A673 (cell line): ENCODE results near the gene THADA. TPM values are rescaled to one million over a fixed set of nuclear protein-coding genes. Genes with fewer than 3 reads are reported as not detected.

Experiments
- BruUV-seq: library from RNA; stranded (reverse); fragments of 400-500 nt; replicated peaks from 2 replicates; lab custom pipeline; 2021; lab: Mats Ljungman, UMichigan
- CTCF ChIA-PET: fragments of 300-600 bp; sonication (Branson Sonifier 250); formaldehyde crosslinking; loops from one replicate; lab custom pipeline; 2022; ENCODE audit warnings: antibody characterized with exemption; lab: Charles Lee
- POLR2A ChIA-PET: fragments of 300-600 bp; sonication (Branson Sonifier 250); formaldehyde crosslinking; loops from one replicate; lab custom pipeline; 2022; ENCODE audit warnings: antibody characterized with exemption; ENCODE audit not compliant: low non-redundant PET; lab: Charles Lee
- DNase-seq: peaks from one replicate; pipeline ENCODE4 v3.0.0-alpha.2; 2015; ENCODE audit warnings: low spot score
- H3K27ac ChIP-seq: fragments of 200-600 bp; sonication (generic); 2 replicates; pipeline ENCODE4 v1.5.1; 2016; ENCODE audit warnings: mixed run types, low read depth, mild to moderate bottlenecking, mixed read lengths, antibody characterized with exemption, low read length; ENCODE audit not compliant: poor library complexity, severe bottlenecking
- H3K27me3 ChIP-seq: fragments of 200-600 bp; sonication (generic); replicated peaks from 2 replicates; pipeline ENCODE4 v1.6.1; 2017; ENCODE audit warnings: mixed run types, low read depth, mild to moderate bottlenecking, mixed read lengths, antibody characterized with exemption, low read length; ENCODE audit not compliant: insufficient read depth, poor library complexity
- H3K36me3 ChIP-seq: fragments of 200-600 bp; sonication (generic); 2 replicates; pipeline ENCODE4 v1.6.1; 2016; ENCODE audit warnings: mixed run types, mild to moderate bottlenecking, mixed read lengths, antibody characterized with exemption, low read length; ENCODE audit not compliant: insufficient read depth, poor library complexity, severe bottlenecking
- H3K4me1 ChIP-seq: fragments of 200-600 bp; sonication (generic); 2 replicates; pipeline ENCODE4 v1.6.1; 2017; ENCODE audit warnings: mixed run types, mild to moderate bottlenecking, mixed read lengths, antibody characterized with exemption, low read length; ENCODE audit not compliant: insufficient read depth, poor library complexity, severe bottlenecking
- H3K4me3 ChIP-seq: fragments of 200-600 bp; sonication (generic); 2 replicates; pipeline ENCODE4 v1.5.1; 2016; ENCODE audit warnings: low read depth, mixed run types, mild to moderate bottlenecking, mixed read lengths, low read length; ENCODE audit not compliant: poor library complexity, severe bottlenecking
- H3K9me3 ChIP-seq: fragments of 200-600 bp; sonication (generic); 2 replicates; pipeline ENCODE4 v1.6.1; 2016; ENCODE audit warnings: mixed run types, low read depth, mild to moderate bottlenecking, mixed read lengths, antibody characterized with exemption, low read length; ENCODE audit not compliant: poor library complexity, severe bottlenecking
- EZH2 ChIP-seq: fragments of 200-600 bp; sonication (generic); IDR thresholded peaks from 2 replicates; pipeline ENCODE4 v1.6.1; 2017; ENCODE audit warnings: borderline replicate concordance, low read depth, mild to moderate bottlenecking, mixed read lengths, antibody characterized with exemption, low read length; ENCODE audit not compliant: poor library complexity, severe bottlenecking
- intact Hi-C: fragments of 100-400 bp; cut with micrococcal nuclease; formaldehyde crosslinking; loops from one replicate; pipeline ENCODE4 v1.10.0; 2022; ENCODE audit not compliant: unreplicated experiment
- total RNA-seq: library from RNA; stranded (reverse); gene quantifications from 2 replicates; pipeline ENCODE4 v1.2.3, GENCODE V29; 2021
- TF ChIP-seq, protein P1 (sequence below): fragments of 300-800, 200-600 bp; sonication (generic); conservative IDR thresholded peaks from 2 replicates; pipeline ENCODE4 v1.5.1; 2017; ENCODE audit warnings: low read depth, mild to moderate bottlenecking, antibody characterized with exemption, low read length, moderate library complexity, mixed read lengths

The THADA gene
- total RNA-seq, 1 experiment from 2014 or later = 39.7 TPM

DNA sequence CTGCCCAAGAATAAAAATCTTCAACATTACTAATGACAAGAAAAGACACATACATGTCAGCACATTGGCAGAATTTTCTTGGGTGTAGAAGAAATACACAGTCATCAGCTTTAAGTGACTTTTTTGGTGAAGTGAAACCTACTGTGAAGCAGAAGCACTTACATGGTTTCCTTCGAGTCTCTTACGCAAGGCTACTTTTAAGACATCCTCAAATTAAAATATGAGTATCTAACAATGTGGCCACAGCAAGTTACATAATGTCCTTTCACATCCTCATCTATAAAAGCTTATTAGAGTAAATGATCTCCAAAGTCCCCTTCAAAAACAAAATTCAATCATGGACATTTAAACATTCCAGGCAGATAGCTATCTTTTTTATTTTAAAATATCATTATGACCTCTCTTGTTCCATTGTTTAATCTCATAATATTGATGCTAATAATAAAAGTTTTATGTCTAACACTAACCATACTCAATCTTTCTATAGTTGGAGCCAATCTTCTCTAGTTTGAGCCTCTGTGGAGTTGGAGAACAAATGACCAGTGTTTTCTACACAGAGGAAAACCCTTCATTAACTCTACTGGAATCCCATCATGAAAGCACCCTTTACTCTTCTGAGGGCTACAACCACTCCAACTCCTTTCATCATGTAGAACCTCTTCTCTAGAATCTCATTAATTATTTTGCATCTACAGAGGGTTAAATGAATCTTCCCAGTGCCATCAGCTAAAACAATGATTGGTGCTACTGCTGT is 187.3 kb downstream of the THADA start:
- intact Hi-C loops = no loop called here
- CTCF ChIA-PET = no interaction called here
- H3K4me1 ChIP-seq = peaks cover 14% of the 10 kb centered on the region
- no peak overlapping the region for H3K4me3 ChIP-seq
- no peaks in the 10 kb centered on the region for H3K36me3 ChIP-seq
- BruUV-seq = no TSS peak
- H3K27me3 ChIP-seq = no peaks in the 10 kb centered on the region
- peak; percentile 17 for DNase-seq
- H3K9me3 ChIP-seq = no peaks in the 10 kb centered on the region
- no peak overlapping the region for H3K27ac ChIP-seq
- POLR2A ChIA-PET = interaction anchor here (0.8 kb wide), 1 partner anchor 36 kb away, joined by 3 read pairs; no protein-coding TSS in a partner anchor
- no peak for TF ChIP-seq EZH2
- TF ChIP-seq, protein P1, sequence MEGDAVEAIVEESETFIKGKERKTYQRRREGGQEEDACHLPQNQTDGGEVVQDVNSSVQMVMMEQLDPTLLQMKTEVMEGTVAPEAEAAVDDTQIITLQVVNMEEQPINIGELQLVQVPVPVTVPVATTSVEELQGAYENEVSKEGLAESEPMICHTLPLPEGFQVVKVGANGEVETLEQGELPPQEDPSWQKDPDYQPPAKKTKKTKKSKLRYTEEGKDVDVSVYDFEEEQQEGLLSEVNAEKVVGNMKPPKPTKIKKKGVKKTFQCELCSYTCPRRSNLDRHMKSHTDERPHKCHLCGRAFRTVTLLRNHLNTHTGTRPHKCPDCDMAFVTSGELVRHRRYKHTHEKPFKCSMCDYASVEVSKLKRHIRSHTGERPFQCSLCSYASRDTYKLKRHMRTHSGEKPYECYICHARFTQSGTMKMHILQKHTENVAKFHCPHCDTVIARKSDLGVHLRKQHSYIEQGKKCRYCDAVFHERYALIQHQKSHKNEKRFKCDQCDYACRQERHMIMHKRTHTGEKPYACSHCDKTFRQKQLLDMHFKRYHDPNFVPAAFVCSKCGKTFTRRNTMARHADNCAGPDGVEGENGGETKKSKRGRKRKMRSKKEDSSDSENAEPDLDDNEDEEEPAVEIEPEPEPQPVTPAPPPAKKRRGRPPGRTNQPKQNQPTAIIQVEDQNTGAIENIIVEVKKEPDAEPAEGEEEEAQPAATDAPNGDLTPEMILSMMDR = no peak

DNA sequence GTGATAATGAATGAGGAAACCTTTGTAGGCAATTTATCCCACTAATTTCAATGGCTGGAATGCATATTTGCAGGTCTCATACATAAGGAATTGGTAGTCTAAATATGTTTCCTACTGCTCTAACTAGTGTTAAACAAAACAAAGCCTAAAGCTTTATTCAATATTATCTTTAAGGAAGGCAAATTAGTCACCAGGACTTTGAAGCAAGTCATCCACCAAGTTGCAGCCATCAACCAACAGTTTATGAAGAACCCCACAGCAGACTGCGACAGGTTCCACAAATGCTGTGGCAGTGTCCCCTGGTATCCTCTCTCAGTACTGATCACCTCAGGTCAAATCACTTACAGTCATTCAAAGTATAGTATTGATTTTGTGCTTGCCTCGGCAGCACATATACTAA is 187.9 kb downstream of the THADA start:
- no peak overlapping the region for H3K27ac ChIP-seq
- no peak overlapping the region for H3K4me3 ChIP-seq
- ChIA-PET CTCF (no interaction called here), POLR2A (no interaction called here)
- peaks cover 14% of the 10 kb centered on the region for H3K4me1 ChIP-seq
- intact Hi-C loops = no loop called here
- no peaks in the 10 kb centered on the region for H3K27me3 ChIP-seq
- BruUV-seq = no TSS peak
- TF ChIP-seq, protein P1 = no peak
- no peak for TF ChIP-seq EZH2
- no peaks in the 10 kb centered on the region for H3K9me3 ChIP-seq
- no peaks in the 10 kb centered on the region for H3K36me3 ChIP-seq
- no peak for DNase-seq

DNA sequence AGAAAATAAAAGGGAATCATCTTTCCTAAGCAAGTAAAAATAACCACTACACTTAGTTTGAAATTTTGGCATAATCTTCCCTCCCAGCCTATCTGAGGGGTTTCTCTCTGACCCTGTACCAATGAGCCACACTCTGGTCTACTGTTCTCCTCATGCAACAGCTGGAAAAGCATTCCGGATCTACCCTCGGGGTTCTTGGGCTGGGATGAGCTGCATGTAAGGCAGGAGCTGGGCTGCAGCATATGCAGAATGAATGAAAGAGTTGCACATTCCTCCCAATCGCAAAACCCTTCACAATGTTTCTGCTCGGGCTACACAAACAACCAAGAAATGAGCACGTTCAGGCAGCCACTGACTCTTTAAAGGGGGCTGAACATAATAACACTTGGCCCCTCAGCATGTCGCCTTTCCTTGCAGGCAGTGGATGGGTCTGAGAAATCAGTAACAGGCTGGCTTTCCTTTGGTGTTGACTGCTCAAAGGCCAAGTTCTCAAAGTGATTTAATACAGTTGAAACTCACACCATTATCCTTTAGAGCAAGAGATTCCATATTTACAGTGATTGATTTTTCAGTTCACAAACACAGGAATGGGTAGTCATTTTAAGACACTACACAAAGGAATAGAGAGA is 189.1 kb downstream of the THADA start:
- BruUV-seq = no TSS peak
- Histone ChIP-seq H3K4me3 (no peak overlapping the region), H3K4me1 (peaks cover 5% of the 10 kb centered on the region), H3K27me3 (no peaks in the 10 kb centered on the region), H3K36me3 (no peaks in the 10 kb centered on the region), H3K27ac (no peak overlapping the region), H3K9me3 (no peaks in the 10 kb centered on the region)
- ChIA-PET CTCF (no interaction called here), POLR2A (no interaction called here)
- TF ChIP-seq, protein P1 = no peak
- no peak for TF ChIP-seq EZH2
- intact Hi-C loops = no loop called here
- DNase-seq = no peak
